Spleen (tissue), 11 donors: ENCODE results near the gene TLE5. TPM values are rescaled to one million over a fixed set of nuclear protein-coding genes. Genes with fewer than 3 reads are reported as not detected.

Source experiments
- DNase-seq: peaks from one replicate; pipeline ENCODE4 v3.0.0-alpha.2; 2020
- H3K27ac ChIP-seq, 8 donors: fragments of 200-600 bp; sonication (generic) in 7 of 8; 1 replicate in 4 of 8; 2 replicates in 4 of 8; pipeline versions ENCODE4 v1.5.0 to v1.8.0; 2016 to 2021; ENCODE audit warnings: inconsistent platforms in 4 of 8, mild to moderate bottlenecking in 4 of 8, moderate library complexity in 1 of 8
- H3K27me3 ChIP-seq, 7 donors: fragments of 200-600 bp; sonication (generic) in 6 of 7; replicated peaks in 1 of 7; 1 replicate in 4 of 7; 2 replicates in 3 of 7; pipeline versions ENCODE4 v1.5.0 to v1.8.0; 2016 to 2021; ENCODE audit warnings: inconsistent platforms in 3 of 7, mild to moderate bottlenecking in 1 of 7
- H3K36me3 ChIP-seq, 6 donors: fragments of 200-600 bp; sonication (generic) in 5 of 6; 1 replicate in 4 of 6; 2 replicates in 2 of 6; pipeline versions ENCODE4 v1.5.0 to v1.8.0; 2016 to 2021; ENCODE audit warnings: inconsistent platforms in 2 of 6
- H3K4me1 ChIP-seq, 6 donors: fragments of 200-600 bp; sonication (generic) in 5 of 6; 1 replicate in 3 of 6; 2 replicates in 3 of 6; pipeline versions ENCODE4 v1.5.0 to v1.8.0; 2016 to 2021; ENCODE audit warnings: inconsistent platforms in 3 of 6
- H3K4me3 ChIP-seq, 8 donors: fragments of 200-600 bp; sonication (generic) in 7 of 8; 1 replicate in 4 of 8; 2 replicates in 4 of 8; pipeline versions ENCODE4 v1.5.0 to v1.8.0; 2016 to 2021; ENCODE audit warnings: inconsistent platforms in 4 of 8, mild to moderate bottlenecking in 4 of 8, moderate library complexity in 2 of 8
- H3K9me3 ChIP-seq, 8 donors: fragments of 200-600 bp; sonication (generic) in 7 of 8; 1 replicate in 4 of 8; 2 replicates in 4 of 8; pipeline versions ENCODE4 v1.5.0 to v1.8.0; 2016 to 2021; ENCODE audit warnings: inconsistent platforms in 4 of 8
- POLR2A ChIP-seq, 3 donors: fragments of 450-650 bp; IDR thresholded peaks; one replicate each; pipeline ENCODE4 v1.5.1; 2017; ENCODE audit warnings: antibody characterized with exemption in 3 of 3, mild to moderate bottlenecking in 1 of 3
- POLR2AphosphoS5 ChIP-seq, 3 donors: sonication (generic); formaldehyde crosslinking; IDR thresholded peaks; one replicate each; pipeline ENCODE4 v1.5.1; 2017; ENCODE audit warnings: antibody characterized with exemption in 3 of 3
- whole genome bisulfite sequencing, 5 donors: extraction: QIAGEN DNeasy Blood & Tissue Kit in 3 of 5; methylation state at CpG; one replicate each; pipeline versions ENCODE4 v1.1.5 to v1.1.7; 2013 to 2018; 5-methylcytosine and 5-hydroxymethylcytosine counted together
- intact Hi-C: fragments of 100-400 bp; cut with DNase I; formaldehyde crosslinking; loops from one replicate; pipeline ENCODE4 v1.15.0; 2023; ENCODE audit warnings: low total_unique reads
- polyA plus RNA-seq, 3 donors: library from polyadenylated mRNA; stranded (reverse); fragments of 200-250 nt; gene quantifications; one replicate each; pipeline ENCODE4 v1.2.1, GENCODE V29; 2013
- total RNA-seq, 7 donors: library from RNA; depleted of rRNA in 3 of 7; stranded (reverse); fragments of >200 nt in 3 of 7; fragmentation: NEBNext Ultra II Directional in 4 of 7; extraction: Animal tissue kit (Norgen Biotek cat#: 25700) in 4 of 7; gene quantifications; one replicate each; pipeline versions ENCODE4 v1.1.0 to v1.2.1, GENCODE V29; 2016 to 2021
- TF ChIP-seq, protein P1 (sequence below), 11 experiments: fragments of 200-600 bp in 7 of 11; fragments of 450-650 bp in 4 of 11; sonication (generic) in 4 of 11; IDR thresholded peaks in 8 of 11; conservative IDR thresholded peaks in 3 of 11; 1 replicate in 7 of 11; 2 replicates in 4 of 11; pipeline versions ENCODE4 v1.4.0 to v1.8.0; 2016 to 2021; ENCODE audit warnings: antibody characterized with exemption in 11 of 11, inconsistent platforms in 4 of 11, mild to moderate bottlenecking in 1 of 11
- donor health status: healthy with polysubstance abuse.
- donor health status: DM: no; HTN: no; CAD: no; lungs with moderate emphysema.
- donor health status: DM: no; HTN: no; CAD: no.
- donor health status: Bipolar disorder and iron deficiency.
- donor health status: healthy.
- donor health status: DM: no; HTN: no; CAD: no.
- donor health status: DM: yes; HTN: yes; CAD: no.

The TLE5 gene
- total and polyA plus RNA-seq, 10 donors: 325 to 618 (median 435) TPM

GRCh38 chr19:3067563-3067962 lies 5.3 kb upstream of the TLE5 start:
- Histone ChIP-seq H3K36me3 (no peaks in the 10 kb centered on the region), H3K4me1 (peaks cover 12 to 61% (median 39%) of the 10 kb centered on the region in 6 donors), H3K4me3 (no peak overlapping the region), H3K27me3 (no peaks in the 10 kb centered on the region), H3K27ac (peak overlapping the region in 6 of 8 donors; percentile 21 to 67 (median 35)), H3K9me3 (no peaks in the 10 kb centered on the region)
- DNase-seq: no peak
- intact Hi-C loops: no loop called here
- no peak for TF ChIP-seq POLR2AphosphoS5 (IDR thresholded peaks at IDR 0.05)
- 67 to 86% (median 84%) methylated on average over 9 of the region's 9 CpGs for WGBS, 5 donors

GRCh38 chr19:3066482-3067049 lies 4.3 kb upstream of the TLE5 start:
- 79 to 91% (median 90%) methylated on average over 16 of the region's 16 CpGs for WGBS, 5 donors

DNA sequence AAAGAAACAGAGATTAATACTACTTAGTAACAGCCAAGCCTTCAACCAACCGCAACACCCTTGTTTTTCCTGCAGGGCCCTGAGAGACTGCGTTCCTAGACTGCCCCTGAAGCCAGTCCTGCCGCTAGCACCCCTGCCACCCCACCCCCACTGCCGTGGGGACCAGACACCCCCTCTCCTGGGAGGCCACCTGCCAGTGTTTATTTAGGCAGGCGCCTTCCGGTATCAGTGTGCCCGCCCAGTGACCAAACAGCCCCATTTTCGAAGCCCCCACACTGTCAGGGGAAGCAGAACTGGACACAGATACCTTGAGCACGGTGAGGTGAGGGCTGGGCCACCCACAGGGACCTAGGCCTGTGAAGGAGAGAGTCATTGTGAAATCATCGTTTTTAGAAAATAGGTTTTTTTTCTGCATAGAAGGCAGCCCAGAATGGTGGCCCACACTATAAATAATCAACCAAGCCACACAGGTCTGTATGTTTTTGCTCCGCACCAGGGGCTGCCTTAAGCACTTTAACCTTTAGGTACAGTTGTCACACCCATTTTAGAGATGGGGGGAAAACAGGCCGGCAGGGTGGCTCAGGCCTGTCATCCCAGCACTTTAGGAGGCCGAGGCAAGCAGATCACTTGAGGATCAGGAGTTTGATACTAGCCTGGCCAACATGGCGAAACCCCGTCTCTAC lies 3.5 kb upstream of the TLE5 start:
- TF ChIP-seq, protein P1, sequence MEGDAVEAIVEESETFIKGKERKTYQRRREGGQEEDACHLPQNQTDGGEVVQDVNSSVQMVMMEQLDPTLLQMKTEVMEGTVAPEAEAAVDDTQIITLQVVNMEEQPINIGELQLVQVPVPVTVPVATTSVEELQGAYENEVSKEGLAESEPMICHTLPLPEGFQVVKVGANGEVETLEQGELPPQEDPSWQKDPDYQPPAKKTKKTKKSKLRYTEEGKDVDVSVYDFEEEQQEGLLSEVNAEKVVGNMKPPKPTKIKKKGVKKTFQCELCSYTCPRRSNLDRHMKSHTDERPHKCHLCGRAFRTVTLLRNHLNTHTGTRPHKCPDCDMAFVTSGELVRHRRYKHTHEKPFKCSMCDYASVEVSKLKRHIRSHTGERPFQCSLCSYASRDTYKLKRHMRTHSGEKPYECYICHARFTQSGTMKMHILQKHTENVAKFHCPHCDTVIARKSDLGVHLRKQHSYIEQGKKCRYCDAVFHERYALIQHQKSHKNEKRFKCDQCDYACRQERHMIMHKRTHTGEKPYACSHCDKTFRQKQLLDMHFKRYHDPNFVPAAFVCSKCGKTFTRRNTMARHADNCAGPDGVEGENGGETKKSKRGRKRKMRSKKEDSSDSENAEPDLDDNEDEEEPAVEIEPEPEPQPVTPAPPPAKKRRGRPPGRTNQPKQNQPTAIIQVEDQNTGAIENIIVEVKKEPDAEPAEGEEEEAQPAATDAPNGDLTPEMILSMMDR (IDR thresholded peaks at IDR 0.05 in 8 of 11, conservative IDR thresholded peaks at IDR 0.05 in 3 of 11): no peak
- peak; percentile 25 to 63 (median 38) for TF ChIP-seq POLR2AphosphoS5 (IDR thresholded peaks at IDR 0.05)
- TF ChIP-seq POLR2A (IDR thresholded peaks at IDR 0.05): no peak
- H3K27me3 ChIP-seq: no peaks in the 10 kb centered on the region
- peak overlapping the region in 5 of 8 donors; percentile 29 to 99 (median 51) for H3K27ac ChIP-seq
- intact Hi-C loops: no loop called here
- WGBS, 5 donors: 53 to 67% (median 57%) methylated on average over 15 of the region's 15 CpGs
- peaks cover 0 to 3% (median 0%) of the 10 kb centered on the region in 6 donors for H3K36me3 ChIP-seq
- H3K4me1 ChIP-seq: peaks cover 13 to 69% (median 45%) of the 10 kb centered on the region in 6 donors
- peak; percentile 89 for DNase-seq
- peak overlapping the region in 1 of 8 donors; percentile 17 for H3K4me3 ChIP-seq
- no peaks in the 10 kb centered on the region for H3K9me3 ChIP-seq

More at GRCh38 chr19:3066482-3067049, 4.3 kb upstream of the TLE5 start:
- no peak for DNase-seq
- Histone ChIP-seq H3K27ac (peak overlapping the region in 1 of 8 donors; percentile 51), H3K4me3 (no peak overlapping the region), H3K36me3 (no peaks in the 10 kb centered on the region), H3K4me1 (peaks cover 12 to 62% (median 39%) of the 10 kb centered on the region in 6 donors), H3K27me3 (no peaks in the 10 kb centered on the region), H3K9me3 (no peaks in the 10 kb centered on the region)
- TF ChIP-seq, protein P1 (IDR thresholded peaks at IDR 0.05 in 8 of 11, conservative IDR thresholded peaks at IDR 0.05 in 3 of 11): no peak
- TF ChIP-seq POLR2AphosphoS5 (IDR thresholded peaks at IDR 0.05) (no peak), POLR2A (IDR thresholded peaks at IDR 0.05) (no peak)
- intact Hi-C loops: no loop called here

DNA sequence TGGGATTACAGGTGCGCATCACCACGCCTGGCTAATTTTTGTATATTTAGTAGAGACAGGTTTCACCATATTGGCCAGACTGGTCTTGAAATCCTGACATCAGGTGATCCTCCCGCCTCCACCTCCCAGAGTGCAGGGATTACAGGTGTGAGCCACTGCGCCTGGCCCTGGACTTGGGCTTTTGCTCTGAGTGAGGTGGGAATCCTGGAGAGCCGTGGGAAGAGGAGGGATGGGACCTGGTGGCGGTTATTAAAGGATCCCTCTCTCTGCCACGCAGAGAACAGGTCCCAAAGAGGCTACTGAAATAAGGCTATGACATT lies 1.7 kb upstream of the TLE5 start:
- peaks cover 4 to 19% (median 11%) of the 10 kb centered on the region in 6 donors for H3K36me3 ChIP-seq
- peaks cover 28 to 87% (median 63%) of the 10 kb centered on the region in 6 donors for H3K4me1 ChIP-seq
- intact Hi-C loops: no loop called here
- H3K4me3 ChIP-seq: no peak overlapping the region
- H3K27me3 ChIP-seq: no peaks in the 10 kb centered on the region
- DNase-seq: no peak
- 94 to 100% (median 95%) methylated on average over 4 to 7 of the region's 7 CpGs for WGBS, 5 donors
- peak overlapping the region; percentile 81 to 99 (median 96) for H3K27ac ChIP-seq
- TF ChIP-seq POLR2AphosphoS5 (IDR thresholded peaks at IDR 0.05) (no peak), POLR2A (IDR thresholded peaks at IDR 0.05) (no peak)
- TF ChIP-seq, protein P1 (IDR thresholded peaks at IDR 0.05 in 8 of 11, conservative IDR thresholded peaks at IDR 0.05 in 3 of 11): no peak
- no peaks in the 10 kb centered on the region for H3K9me3 ChIP-seq
